Ecto neural progenitor cell (in vitro differentiated cells): ENCODE results near the gene KLHL12.

Experiments used
- DNase-seq: peaks from one replicate; pipeline ENCODE4 v3.0.0-alpha.2; 2018; ENCODE audit warnings: low spot score

KLHL12 gene

GRCh38 chr1:202880961-202881460 is 46.0 kb downstream of the KLHL12 start:
- no peak for DNase-seq

- no peak for DNase-seq
Observed at GRCh38 chr1:202880062-202880461, 47.0 kb downstream of the KLHL12 start.

GRCh38 chr1:202879128-202879527 is 47.9 kb downstream of the KLHL12 start:
- no peak for DNase-seq

GRCh38 chr1:202873026-202873425 is 54.0 kb downstream of the KLHL12 start:
- no peak for DNase-seq

- no peak for DNase-seq
Observed at GRCh38 chr1:202871367-202871766, 55.7 kb downstream of the KLHL12 start.

GRCh38 chr1:202862679-202863560 is 64.1 kb downstream of the KLHL12 start:
- DNase-seq, result no peak

GRCh38 chr1:202861420-202862132 is 65.5 kb downstream of the KLHL12 start:
- peak; percentile 96 for DNase-seq

- peak; percentile 82 for DNase-seq
Observed at GRCh38 chr1:202860744-202861419, 66.2 kb downstream of the KLHL12 start.

GRCh38 chr1:202858789-202859414 is 68.1 kb downstream of the KLHL12 start:
- DNase-seq, result no peak

GRCh38 chr1:202858331-202858730 is 68.7 kb downstream of the KLHL12 start:
- no peak for DNase-seq

- DNase-seq, result no peak
Observed at GRCh38 chr1:202857136-202857610, 69.9 kb downstream of the KLHL12 start.

- no peak for DNase-seq
Observed at GRCh38 chr1:202856014-202856413, 71.0 kb downstream of the KLHL12 start.

- no peak for DNase-seq
Observed at GRCh38 chr1:202854787-202855186, 72.2 kb downstream of the KLHL12 start.

- DNase-seq, result peak; percentile 69
Observed at GRCh38 chr1:202852163-202852904, 74.7 kb downstream of the KLHL12 start.

- DNase-seq, result no peak
Observed at GRCh38 chr1:202850593-202851362, 76.3 kb downstream of the KLHL12 start.

- no peak for DNase-seq
Observed at GRCh38 chr1:202848191-202848542, 78.9 kb downstream of the KLHL12 start.

GRCh38 chr1:202844935-202845334 is 82.1 kb downstream of the KLHL12 start:
- DNase-seq, result no peak

GRCh38 chr1:202844259-202844658 is 82.8 kb downstream of the KLHL12 start:
- no peak for DNase-seq

GRCh38 chr1:202843081-202843480 is 84.0 kb downstream of the KLHL12 start:
- DNase-seq, result no peak
